KOPT-K1 (cell line): ENCODE data around the gene TELO2.

Experiments
- H3K27ac ChIP-seq: fragments of 200-600 bp; sonication (generic); 2 replicates; pipeline ENCODE4 v1.5.1; 2016; ENCODE audit warnings: antibody characterized with exemption, mild to moderate bottlenecking, low read depth, low read length; ENCODE audit not compliant: poor library complexity, severe bottlenecking
- H3K36me3 ChIP-seq: fragments of 200-600 bp; sonication (generic); 2 replicates; pipeline ENCODE4 v1.5.1; 2017; ENCODE audit warnings: antibody characterized with exemption, mild to moderate bottlenecking, low read length, moderate library complexity; ENCODE audit not compliant: insufficient read depth
- H3K9me3 ChIP-seq: fragments of 200-600 bp; sonication (generic); 2 replicates; pipeline ENCODE4 v1.5.1; 2017; ENCODE audit warnings: antibody characterized with exemption, low read length, mild to moderate bottlenecking; ENCODE audit not compliant: insufficient read depth, poor library complexity, severe bottlenecking

The TELO2 gene

DNA sequence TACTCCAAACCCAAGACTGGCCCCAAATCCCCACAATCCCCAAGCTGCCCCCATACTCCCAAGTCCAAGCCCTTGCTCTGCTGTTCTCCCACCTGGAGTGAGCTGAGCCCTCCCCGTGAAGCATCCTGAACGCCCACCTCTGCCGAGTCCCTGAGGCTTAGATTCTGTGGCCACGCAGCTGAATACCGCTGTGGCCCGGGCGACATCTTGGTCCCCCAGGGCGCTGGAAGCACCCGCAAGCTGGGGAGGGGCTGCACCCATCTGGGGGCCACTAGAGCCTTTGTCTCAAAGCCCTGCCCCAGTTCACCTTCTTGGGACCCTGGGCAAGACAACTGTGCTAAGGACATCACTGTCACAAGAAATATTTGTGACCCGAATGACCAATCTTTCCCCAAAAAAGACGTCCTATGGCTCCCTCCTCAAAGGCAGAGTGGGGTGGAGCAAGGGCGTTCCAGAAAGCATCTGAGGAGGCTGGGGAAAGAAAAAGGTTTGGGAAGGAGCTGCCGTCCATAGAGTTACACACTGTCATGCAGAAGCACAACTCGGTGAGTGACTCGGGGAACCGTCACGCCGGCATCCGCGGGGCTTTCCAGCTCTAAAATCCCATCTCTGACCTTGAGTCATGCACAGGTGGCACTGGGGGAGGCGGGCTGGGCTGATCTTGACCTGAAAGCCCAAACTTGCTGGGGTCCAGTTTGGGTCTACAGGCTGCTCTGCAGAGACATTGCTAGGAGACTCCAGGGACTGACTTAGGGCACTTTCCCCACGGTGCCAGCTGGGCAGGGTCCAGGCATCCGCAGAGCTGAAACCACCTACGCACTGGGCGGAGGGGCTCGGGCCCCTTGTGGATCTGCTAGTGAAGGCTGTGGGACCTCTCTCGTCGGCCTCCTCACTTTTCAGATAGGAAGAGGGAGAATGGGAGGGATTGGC lies 11.0 kb upstream of the TELO2 start:
- H3K27ac ChIP-seq = no peak overlapping the region
- H3K36me3 ChIP-seq = no peaks in the 10 kb centered on the region
- H3K9me3 ChIP-seq = no peaks in the 10 kb centered on the region

- Histone ChIP-seq H3K27ac (no peak overlapping the region), H3K36me3 (no peaks in the 10 kb centered on the region), H3K9me3 (no peaks in the 10 kb centered on the region)
These were observed 7.2 kb upstream of the TELO2 start for GRCh38 chr16:1485847-1486496.

GRCh38 chr16:1486551-1487390 lies 6.4 kb upstream of the TELO2 start:
- Histone ChIP-seq H3K36me3 (no peaks in the 10 kb centered on the region), H3K9me3 (no peaks in the 10 kb centered on the region), H3K27ac (no peak overlapping the region)

- Histone ChIP-seq H3K27ac (no peak overlapping the region), H3K36me3 (no peaks in the 10 kb centered on the region)
These were observed 5.6 kb upstream of the TELO2 start for GRCh38 chr16:1487395-1488053.

DNA sequence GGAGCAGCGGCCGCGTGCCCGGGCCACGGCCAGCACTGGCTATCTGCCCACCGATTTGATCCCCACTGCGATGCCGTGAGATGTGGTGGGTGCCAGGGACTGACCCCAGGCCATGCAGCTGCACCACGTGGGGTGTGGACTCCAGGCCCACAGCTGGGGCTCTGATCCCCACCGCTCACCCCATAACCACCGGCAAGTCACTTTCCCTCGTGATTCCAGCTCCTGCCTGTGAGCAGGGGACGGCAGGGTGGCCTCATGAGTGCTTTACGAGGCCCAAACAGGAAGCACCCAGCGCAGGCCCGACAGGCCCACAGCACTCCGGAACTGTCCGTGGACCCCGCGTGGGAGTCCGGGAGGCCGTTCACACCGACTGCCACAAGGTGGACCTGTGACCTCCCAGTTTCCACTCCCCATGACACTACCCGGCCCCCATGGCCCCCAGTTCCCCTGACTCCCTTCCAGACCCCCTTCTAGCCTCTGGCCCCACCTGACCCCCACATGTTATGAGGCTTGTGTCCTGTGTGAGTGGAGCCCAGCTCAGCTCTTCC lies 5.0 kb upstream of the TELO2 start:
- Histone ChIP-seq H3K9me3 (no peaks in the 10 kb centered on the region), H3K36me3 (no peaks in the 10 kb centered on the region), H3K27ac (no peak overlapping the region)

More at GRCh38 chr16:1487395-1488053, 5.6 kb upstream of the TELO2 start:
- no peaks in the 10 kb centered on the region for H3K9me3 ChIP-seq

DNA sequence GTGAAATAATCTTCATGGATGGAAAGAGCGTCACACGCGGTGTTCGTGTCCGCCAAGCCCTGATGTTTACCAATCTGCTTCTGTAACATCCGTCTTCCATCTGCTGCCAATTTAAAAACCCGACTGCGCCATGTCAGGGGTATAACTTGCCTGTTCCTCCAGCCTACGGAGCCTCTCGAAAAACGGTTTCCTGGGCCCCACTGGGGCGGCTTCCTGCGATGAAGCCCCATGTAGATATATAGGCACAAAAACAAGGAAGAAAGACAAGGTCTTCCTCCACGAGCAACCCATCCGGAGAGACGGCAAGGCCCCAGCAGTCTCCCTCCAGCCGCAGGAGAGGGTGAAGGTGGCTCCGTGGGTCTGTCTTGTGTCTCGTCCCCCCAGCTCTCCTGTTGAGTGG lies 4.5 kb upstream of the TELO2 start, which contains the start of gene PTX4:
Gene PTX4, minus strand, starts transcription at position 326 of the 400 bp plus-strand sequence. Its CDS starts 35 bp downstream, at position 291.
- H3K36me3 ChIP-seq = no peaks in the 10 kb centered on the region
- H3K27ac ChIP-seq = no peak within 1 kb of the TSS
- H3K9me3 ChIP-seq = no peaks in the 10 kb centered on the region

DNA sequence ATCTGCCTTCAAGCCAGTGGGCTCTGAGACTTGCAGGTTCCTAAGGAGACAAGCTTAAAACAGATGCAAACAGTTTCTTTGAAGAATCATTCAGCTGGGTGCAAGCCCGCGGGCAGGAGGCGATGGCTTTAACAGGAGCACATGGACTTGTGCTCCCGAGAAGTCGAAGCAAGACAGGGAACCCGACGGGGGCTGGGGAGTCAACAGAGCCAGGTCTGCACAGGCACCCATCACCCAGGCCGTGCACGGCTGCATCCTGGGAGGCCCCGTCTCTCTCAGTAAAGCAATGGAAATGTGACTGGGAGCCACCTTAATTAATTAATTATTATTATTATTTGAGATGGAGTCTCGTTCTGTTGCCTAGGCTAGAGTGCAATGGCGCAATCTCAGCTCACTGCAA lies 4.1 kb upstream of the TELO2 start:
- H3K36me3 ChIP-seq = no peaks in the 10 kb centered on the region
- no peak overlapping the region for H3K27ac ChIP-seq
- H3K9me3 ChIP-seq = no peaks in the 10 kb centered on the region

DNA sequence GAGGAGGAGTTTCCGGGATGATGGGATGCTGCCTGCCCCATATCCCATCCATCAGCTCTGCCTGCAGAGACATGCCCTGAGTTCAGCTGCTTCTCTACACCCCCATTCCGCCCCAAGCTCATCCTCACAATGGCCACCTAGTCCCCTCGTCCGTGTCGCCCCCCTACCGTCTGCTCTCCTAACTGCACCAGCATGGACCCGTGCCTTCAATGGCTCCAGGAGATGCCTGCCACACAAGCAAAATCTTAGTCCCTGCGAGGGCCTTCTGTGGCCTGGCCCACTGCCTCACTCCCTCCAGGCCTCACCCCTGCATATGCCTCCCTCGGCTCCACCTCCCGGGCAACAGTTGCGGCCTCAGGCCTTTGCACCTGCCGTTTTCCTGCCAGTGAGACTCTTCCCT lies 1.8 kb upstream of the TELO2 start:
- Histone ChIP-seq H3K36me3 (peaks cover 21% of the 10 kb centered on the region), H3K9me3 (no peaks in the 10 kb centered on the region), H3K27ac (no peak overlapping the region)

GRCh38 chr16:1492082-1492922 lies 858 bp upstream of the TELO2 start:
- Histone ChIP-seq H3K27ac (peak overlapping the region; percentile 79), H3K36me3 (peaks cover 31% of the 10 kb centered on the region), H3K9me3 (no peaks in the 10 kb centered on the region)

DNA sequence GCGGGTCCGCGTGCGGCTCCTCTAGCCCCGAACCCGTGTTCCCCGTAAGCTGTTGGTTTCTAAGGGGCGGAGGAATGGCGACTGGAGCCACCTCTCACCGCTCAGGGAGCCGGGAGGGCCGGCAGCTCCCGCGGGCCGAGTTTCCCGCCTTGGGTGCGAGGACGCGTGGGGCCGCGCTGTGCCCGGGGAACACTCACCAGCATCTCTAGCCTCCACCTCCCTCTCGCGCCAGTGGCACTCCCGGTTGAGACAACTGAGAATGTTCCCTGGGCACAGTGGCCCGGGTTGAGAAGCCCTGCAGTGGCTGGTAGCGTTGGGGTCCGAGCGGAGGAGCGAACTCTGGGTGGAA lies 560 bp downstream of the TELO2 start:
- peak overlapping the region; percentile 79 for H3K27ac ChIP-seq
- H3K36me3 ChIP-seq = peaks cover 45% of the 10 kb centered on the region
- H3K9me3 ChIP-seq = no peaks in the 10 kb centered on the region

DNA sequence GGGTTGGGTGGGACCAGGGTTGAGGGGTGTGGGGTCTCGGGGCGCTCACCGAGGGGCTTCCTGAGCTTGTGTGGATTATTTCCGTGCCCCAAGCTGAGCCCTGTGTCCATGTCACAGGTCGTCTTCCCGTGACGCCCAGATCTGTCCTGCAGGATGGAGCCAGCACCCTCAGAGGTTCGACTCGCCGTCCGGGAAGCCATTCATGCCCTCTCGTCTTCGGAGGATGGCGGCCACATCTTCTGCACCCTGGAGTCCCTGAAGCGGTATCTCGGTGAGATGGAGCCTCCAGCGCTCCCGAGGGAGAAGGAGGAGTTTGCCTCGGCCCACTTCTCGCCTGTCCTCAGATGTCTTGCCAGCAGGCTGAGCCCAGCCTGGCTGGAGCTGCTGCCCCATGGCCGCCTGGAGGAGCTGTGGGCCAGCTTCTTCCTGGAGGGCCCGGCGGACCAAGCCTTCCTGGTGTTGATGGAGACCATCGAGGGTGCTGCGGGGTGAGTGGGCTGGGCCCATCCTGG lies 1.0 kb downstream of the TELO2 start:
- peaks cover 49% of the 10 kb centered on the region for H3K36me3 ChIP-seq
- H3K27ac ChIP-seq = peak overlapping the region; percentile 79
- H3K9me3 ChIP-seq = no peaks in the 10 kb centered on the region

DNA sequence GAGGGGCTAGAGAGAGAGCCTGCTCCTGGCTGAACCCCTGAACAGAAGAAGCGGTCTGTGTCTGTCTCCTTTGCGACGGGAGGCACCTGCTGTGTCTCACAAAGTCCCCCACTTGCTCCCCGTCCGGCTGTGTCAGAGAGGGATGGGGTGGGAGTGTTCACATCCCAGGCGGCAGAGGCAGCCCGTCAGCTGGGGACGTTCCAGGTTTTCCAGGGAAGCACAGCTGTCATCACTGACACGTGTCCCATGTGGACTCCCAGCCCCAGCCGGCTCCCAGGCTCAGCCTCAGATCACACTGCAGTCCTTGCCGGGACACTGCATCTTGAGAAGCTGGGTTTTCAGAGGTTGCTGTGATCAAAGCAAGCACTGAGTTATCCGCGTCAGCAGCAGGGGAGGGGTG lies 1.6 kb downstream of the TELO2 start:
- peaks cover 54% of the 10 kb centered on the region for H3K36me3 ChIP-seq
- no peak overlapping the region for H3K27ac ChIP-seq
- H3K9me3 ChIP-seq = no peaks in the 10 kb centered on the region

DNA sequence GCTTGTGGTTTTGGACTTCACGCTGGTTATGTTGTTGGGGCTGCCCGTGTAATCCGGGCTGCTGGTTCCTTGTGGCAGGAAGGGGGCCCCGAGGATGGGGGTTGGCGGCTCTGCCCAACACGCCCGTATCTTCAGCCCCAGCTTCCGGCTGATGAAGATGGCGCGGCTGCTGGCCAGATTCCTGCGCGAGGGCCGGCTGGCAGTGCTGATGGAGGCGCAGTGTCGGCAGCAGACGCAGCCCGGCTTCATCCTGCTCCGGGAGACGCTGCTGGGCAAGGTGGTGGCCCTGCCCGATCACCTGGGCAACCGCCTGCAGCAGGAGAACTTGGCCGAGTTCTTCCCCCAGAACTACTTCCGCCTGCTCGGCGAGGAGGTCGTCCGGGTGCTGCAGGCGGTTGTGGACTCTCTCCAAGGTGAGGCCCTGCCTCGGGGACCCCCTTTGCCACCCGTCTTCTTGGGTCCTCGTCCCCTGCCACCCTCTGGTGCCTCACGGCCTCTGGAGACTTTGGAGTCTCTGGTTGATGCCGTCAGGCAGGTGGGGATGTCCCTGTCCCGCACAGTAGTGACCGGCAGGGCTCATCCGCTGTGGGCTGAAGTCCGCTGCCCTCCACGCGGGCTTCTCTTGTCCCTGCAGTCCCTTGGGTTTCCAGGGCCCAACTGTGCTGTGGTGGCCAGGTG lies 2.2 kb downstream of the TELO2 start:
- Histone ChIP-seq H3K36me3 (peaks cover 60% of the 10 kb centered on the region), H3K27ac (no peak overlapping the region), H3K9me3 (no peaks in the 10 kb centered on the region)
